Esophagus (tissue), 2 donors: Measurements from ENCODE around the gene RIC1. TPM values are rescaled to one million over a fixed set of nuclear protein-coding genes. Genes with fewer than 3 reads are reported as not detected.
A peak's percentile ranks its signal among the peaks of the same experiment; 100 is the strongest.
"Not testable (repeated sequence)": the region's sequence is repeated elsewhere in the genome, so short reads cannot be mapped to it uniquely, and the experiment has no call there.

ENCODE experiments used
- H3K27ac ChIP-seq, 2 donors: one replicate each; pipeline ENCODE4 v1.5.1; 2013; ENCODE audit warnings: low read depth in 2 of 2, mild to moderate bottlenecking in 2 of 2, inconsistent platforms in 1 of 2, low read length in 1 of 2, moderate library complexity in 1 of 2
- H3K27me3 ChIP-seq, 2 donors: one replicate each; pipeline ENCODE4 v1.6.1; 2013; ENCODE audit warnings: low read length in 2 of 2, control low read depth in 1 of 2, mild to moderate bottlenecking in 1 of 2; ENCODE audit not compliant: insufficient read depth in 2 of 2, control insufficient read depth in 1 of 2
- H3K36me3 ChIP-seq, 2 donors: one replicate each; pipeline ENCODE4 v1.6.1; 2013; ENCODE audit warnings: low read length in 1 of 2; ENCODE audit not compliant: control insufficient read depth in 2 of 2, insufficient read depth in 2 of 2
- H3K4me1 ChIP-seq, 2 donors: one replicate each; pipeline ENCODE4 v1.6.1; 2013; ENCODE audit warnings: low read length in 1 of 2; ENCODE audit not compliant: control insufficient read depth in 2 of 2, insufficient read depth in 2 of 2
- H3K4me3 ChIP-seq, 2 donors: one replicate each; pipeline ENCODE4 v1.5.1; 2013; ENCODE audit warnings: low read length in 2 of 2, mild to moderate bottlenecking in 2 of 2, low read depth in 1 of 2, moderate library complexity in 1 of 2
- H3K9me3 ChIP-seq, 2 donors: one replicate each; pipeline ENCODE4 v1.6.1; 2013; ENCODE audit warnings: mild to moderate bottlenecking in 2 of 2, low read depth in 1 of 2, low read length in 1 of 2, moderate library complexity in 1 of 2; ENCODE audit not compliant: control insufficient read depth in 2 of 2, insufficient read depth in 1 of 2
- WGBS, 2 donors: extraction: QIAGEN DNeasy Blood & Tissue Kit; methylation state at CpG; one replicate each; pipeline ENCODE4 v1.1.7; 2013; 5-methylcytosine and 5-hydroxymethylcytosine counted together
- polyA plus RNA-seq, 2 donors: library from polyadenylated mRNA; stranded (reverse); fragments of 200-250 nt; gene quantifications; one replicate each; pipeline ENCODE4 v1.2.3, GENCODE V29; 2013
- donor health status: healthy with polysubstance abuse.
- donor health status: Bipolar disorder and iron deficiency.

Gene RIC1
- polyA plus RNA-seq, 2 donors, result 4.3 to 5.8 TPM

GRCh38 chr9:5620494-5620893 lies 8.4 kb upstream of the RIC1 start:
- no peaks in the 10 kb centered on the region for H3K27me3 ChIP-seq
- no peaks in the 10 kb centered on the region for H3K9me3 ChIP-seq
- no peaks in the 10 kb centered on the region for H3K4me1 ChIP-seq
- WGBS, 2 donors, result 84 to 86% methylated on average over 2 of the region's 2 CpGs
- no peaks in the 10 kb centered on the region for H3K36me3 ChIP-seq
- H3K4me3 ChIP-seq, result no peak overlapping the region
- no peak overlapping the region for H3K27ac ChIP-seq

GRCh38 chr9:5621327-5621726 lies 7.6 kb upstream of the RIC1 start:
- 81 to 83% methylated on average over 4 of the region's 4 CpGs for WGBS, 2 donors
- no peaks in the 10 kb centered on the region for H3K9me3 ChIP-seq
- no peak overlapping the region for H3K4me3 ChIP-seq
- H3K27me3 ChIP-seq, result no peaks in the 10 kb centered on the region
- no peaks in the 10 kb centered on the region for H3K4me1 ChIP-seq
- H3K36me3 ChIP-seq, result no peaks in the 10 kb centered on the region
- H3K27ac ChIP-seq, result no peak overlapping the region

GRCh38 chr9:5622016-5622415 lies 6.9 kb upstream of the RIC1 start:
- H3K4me3 ChIP-seq, result no peak overlapping the region
- 41 to 62% methylated on average over 3 of the region's 3 CpGs for WGBS, 2 donors
- H3K36me3 ChIP-seq, result no peaks in the 10 kb centered on the region
- no peaks in the 10 kb centered on the region for H3K4me1 ChIP-seq
- no peaks in the 10 kb centered on the region for H3K27me3 ChIP-seq
- no peak overlapping the region for H3K27ac ChIP-seq
- H3K9me3 ChIP-seq, result no peaks in the 10 kb centered on the region

GRCh38 chr9:5624655-5625054 lies 4.3 kb upstream of the RIC1 start:
- H3K27ac ChIP-seq, result no peak overlapping the region
- 91% methylated on average over 2 of the region's 2 CpGs for WGBS, 2 donors

GRCh38 chr9:5626727-5627634 lies 1.9 kb upstream of the RIC1 start:
- Histone ChIP-seq H3K4me3 (no peak overlapping the region), H3K27me3 (no peaks in the 10 kb centered on the region), H3K27ac (peak overlapping the region; percentile 97 to 98), H3K9me3 (no peaks in the 10 kb centered on the region), H3K4me1 (peaks cover 0 to 2% of the 10 kb centered on the region in 2 donors), H3K36me3 (no peaks in the 10 kb centered on the region)
- WGBS, 2 donors, result 48 to 57% methylated on average over 5 of the region's 5 CpGs

More at GRCh38 chr9:5624655-5625054, 4.3 kb upstream of the RIC1 start:
- H3K27me3 ChIP-seq, result no peaks in the 10 kb centered on the region
- no peak overlapping the region for H3K4me3 ChIP-seq
- no peaks in the 10 kb centered on the region for H3K36me3 ChIP-seq
- no peaks in the 10 kb centered on the region for H3K9me3 ChIP-seq
- H3K4me1 ChIP-seq, result peaks cover 0 to 2% of the 10 kb centered on the region in 2 donors

GRCh38 chr9:5627686-5628085 lies 1.2 kb upstream of the RIC1 start:
- not testable (repeated sequence) for H3K27me3 ChIP-seq, H3K9me3 ChIP-seq, H3K36me3 ChIP-seq, H3K4me1 ChIP-seq
- WGBS, 2 donors, result 41 to 45% methylated on average over 11 of the region's 11 CpGs
- peak overlapping the region; percentile 83 to 98 for H3K27ac ChIP-seq
- peak overlapping the region in 1 of 2 donors; percentile 92 for H3K4me3 ChIP-seq

GRCh38 chr9:5628183-5628529 lies 751 bp upstream of the RIC1 start:
- H3K4me1 ChIP-seq, result peaks cover 0 to 2% of the 10 kb centered on the region in 2 donors
- H3K27me3 ChIP-seq, result no peaks in the 10 kb centered on the region
- H3K36me3 ChIP-seq, result no peaks in the 10 kb centered on the region
- peak overlapping the region; percentile 97 to 98 for H3K27ac ChIP-seq
- H3K4me3 ChIP-seq, result peak overlapping the region; percentile 80 to 92
- 2 to 3% methylated on average over 7 of the region's 7 CpGs for whole genome bisulfite sequencing, 2 donors
- H3K9me3 ChIP-seq, result no peaks in the 10 kb centered on the region

GRCh38 chr9:5629312-5630080 lies 589 bp downstream of the RIC1 start:
- H3K4me3 ChIP-seq, result peak overlapping the region; percentile 80 to 92
- WGBS, 2 donors, result 0 to 1% methylated on average over 54 to 56 of the region's 56 CpGs
- H3K36me3 ChIP-seq, result no peaks in the 10 kb centered on the region
- no peaks in the 10 kb centered on the region for H3K27me3 ChIP-seq
- peaks cover 0 to 2% of the 10 kb centered on the region in 2 donors for H3K4me1 ChIP-seq
- no peaks in the 10 kb centered on the region for H3K9me3 ChIP-seq
- H3K27ac ChIP-seq, result peak overlapping the region; percentile 97 to 98

- Histone ChIP-seq H3K27ac (peak overlapping the region; percentile 97 to 98), H3K27me3 (no peaks in the 10 kb centered on the region), H3K4me1 (peaks cover 0 to 2% of the 10 kb centered on the region in 2 donors), H3K36me3 (no peaks in the 10 kb centered on the region), H3K9me3 (peaks cover 0 to 2% of the 10 kb centered on the region in 2 donors), H3K4me3 (peak overlapping the region; percentile 80 to 92)
- WGBS, 2 donors, result 1 to 2% methylated on average over 6 of the region's 6 CpGs
These were observed 1.2 kb downstream of the RIC1 start for GRCh38 chr9:5630081-5630507.
